GM18873 (cell line): ENCODE measurements around the gene UBE2N.
"Not testable (repeated sequence)": the region's sequence is repeated elsewhere in the genome, so short reads cannot be mapped to it uniquely, and the experiment has no call there.

ENCODE experiments used
- ATAC-seq: cut with Tn5 transposase; IDR thresholded peaks from one replicate; pipeline ENCODE4 v1.9.1; 2021; ENCODE audit warnings: mild to moderate bottlenecking, moderate library complexity, moderate number of reproducible peaks; ENCODE audit not compliant: unreplicated experiment, low FRiP score

Gene UBE2N

DNA sequence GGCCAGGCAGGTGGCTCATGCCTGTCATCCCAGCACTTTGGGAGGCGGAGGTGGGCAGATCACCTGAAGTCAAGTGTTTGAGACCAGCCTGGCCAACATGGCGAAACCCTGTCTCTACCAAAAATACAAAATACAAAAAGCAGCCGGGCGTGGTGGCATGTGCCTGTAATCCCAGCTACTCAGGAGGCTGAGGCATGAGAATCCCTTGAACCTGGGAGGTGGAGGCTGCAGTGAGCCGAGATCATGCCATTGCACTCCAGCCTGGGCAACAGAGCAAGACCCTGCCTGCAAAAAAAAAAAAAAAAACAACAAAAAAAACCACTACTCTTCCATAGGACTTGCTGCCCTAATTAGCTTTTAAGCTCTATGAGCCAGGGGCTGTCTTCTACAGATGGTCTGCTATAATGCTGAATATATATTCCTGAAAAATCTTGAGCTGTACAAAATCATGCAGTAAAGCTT lies 59.7 kb downstream of the UBE2N start:
- not testable (repeated sequence) for ATAC-seq

DNA sequence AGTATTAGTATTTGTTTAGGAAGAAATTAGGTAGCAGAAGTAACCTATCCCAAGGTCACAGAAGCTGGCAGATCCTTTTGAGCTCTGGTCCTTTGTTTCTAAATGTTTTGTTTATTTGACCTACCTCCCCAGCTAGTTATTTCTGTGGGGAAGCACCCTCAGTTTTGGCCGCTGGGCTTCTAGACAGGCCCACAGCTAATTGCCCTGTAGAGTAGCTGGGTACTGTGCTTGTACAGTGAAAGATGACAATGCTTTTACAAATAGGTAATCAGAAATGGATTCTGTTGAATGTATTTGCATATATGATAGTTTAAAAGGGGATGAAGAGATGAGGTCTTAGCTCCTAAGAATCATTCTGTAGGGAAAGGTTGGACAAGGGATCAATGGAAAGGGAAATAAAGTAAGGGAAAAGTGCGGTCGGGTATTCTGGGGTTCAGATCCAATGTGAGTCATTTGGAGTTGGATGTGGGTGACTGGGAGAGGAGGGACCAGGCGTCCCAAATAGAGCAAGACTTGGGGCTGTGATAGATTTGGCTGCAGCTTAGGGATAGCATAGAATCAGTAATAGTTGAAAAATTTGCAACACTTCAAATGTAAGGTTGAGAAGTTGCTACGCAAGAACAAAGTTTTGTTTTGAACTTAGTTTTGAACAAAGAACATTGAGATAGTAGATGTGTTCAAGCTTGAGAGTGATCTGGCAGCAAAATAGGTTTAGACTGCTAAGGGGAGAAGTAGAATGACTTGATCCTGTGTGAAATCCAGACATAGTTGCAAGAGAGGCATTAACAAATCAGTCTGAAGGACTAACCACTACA lies 60.4 kb downstream of the UBE2N start:
- no peak for ATAC-seq

DNA sequence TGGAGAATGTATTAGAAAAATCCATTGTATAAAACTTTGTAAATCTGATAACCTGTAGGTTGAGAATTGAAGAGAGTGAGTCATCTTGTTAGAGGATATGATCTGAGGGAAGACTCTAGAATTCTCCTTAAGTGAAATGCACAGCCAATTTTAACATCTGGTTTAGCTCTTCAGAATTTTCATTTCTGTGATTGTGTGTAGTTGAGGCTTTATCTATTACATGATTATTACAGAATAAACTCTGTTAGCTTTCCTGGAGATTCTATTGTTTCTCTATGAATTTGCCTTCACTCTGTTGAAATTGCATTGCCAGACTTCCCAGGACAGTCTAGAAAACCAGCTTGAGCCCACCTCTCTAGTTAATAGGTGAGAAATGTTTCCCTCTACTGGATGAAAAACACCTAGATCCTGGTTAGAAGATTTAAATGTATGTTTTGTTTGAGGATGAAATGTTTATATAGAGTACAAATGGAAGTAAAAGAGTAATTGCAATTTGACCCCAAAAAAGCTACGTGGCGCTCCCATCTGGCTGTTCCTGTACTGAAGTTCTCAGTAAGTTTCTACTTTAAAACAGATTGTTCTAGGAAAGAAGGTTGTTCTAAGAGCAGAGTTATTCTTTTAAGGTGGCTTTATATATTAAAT lies 61.1 kb downstream of the UBE2N start:
- ATAC-seq, result no peak

DNA sequence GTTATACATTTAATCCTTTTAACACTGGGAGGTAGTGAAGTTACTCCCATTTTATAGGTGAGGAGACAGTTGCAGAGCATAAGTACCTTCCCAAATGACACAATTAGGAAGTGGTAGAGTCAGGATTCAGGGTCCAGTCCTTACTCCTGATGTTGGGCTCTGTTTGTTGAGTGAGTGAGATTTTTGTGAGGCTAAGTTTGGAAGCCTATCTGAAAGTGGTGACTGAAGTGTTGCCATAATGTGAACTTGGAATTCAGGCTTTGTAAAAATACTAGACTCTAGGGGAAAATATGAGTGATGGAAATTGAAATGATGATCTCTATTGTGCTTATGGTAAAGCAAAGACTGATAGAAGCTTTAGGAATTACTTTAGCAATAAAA lies 61.8 kb downstream of the UBE2N start:
- ATAC-seq, result no peak

DNA sequence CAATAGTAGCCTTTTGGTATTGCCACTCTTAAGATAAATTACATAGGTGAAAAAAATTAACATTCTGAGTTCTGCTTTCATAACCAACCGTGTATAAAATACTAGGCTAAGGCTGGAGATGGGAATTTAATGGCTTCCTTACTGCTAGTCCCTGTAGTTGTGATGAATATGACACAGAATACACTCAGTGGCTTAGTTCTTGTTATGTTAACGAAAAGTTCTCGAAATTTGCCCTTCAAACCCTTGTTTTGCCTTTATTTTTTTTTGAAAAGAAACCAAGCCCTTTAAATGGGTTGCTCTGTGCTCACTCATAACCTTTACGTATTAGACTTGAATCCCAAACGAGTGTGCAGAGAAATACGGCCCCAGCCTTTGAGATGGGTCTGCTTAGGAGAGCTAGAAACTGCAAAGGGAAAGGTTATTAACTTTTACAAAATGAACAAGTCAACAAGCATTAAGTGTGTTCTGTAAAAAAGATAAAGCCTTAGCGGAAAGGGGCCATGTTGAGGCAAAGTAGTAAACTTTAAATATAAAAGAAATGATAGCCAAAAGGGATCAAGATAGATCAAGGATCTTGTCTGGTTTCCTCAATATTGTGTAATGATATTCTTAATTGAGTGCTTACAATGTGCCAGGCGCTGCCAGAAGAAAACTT lies 62.3 kb downstream of the UBE2N start:
- no peak for ATAC-seq

DNA sequence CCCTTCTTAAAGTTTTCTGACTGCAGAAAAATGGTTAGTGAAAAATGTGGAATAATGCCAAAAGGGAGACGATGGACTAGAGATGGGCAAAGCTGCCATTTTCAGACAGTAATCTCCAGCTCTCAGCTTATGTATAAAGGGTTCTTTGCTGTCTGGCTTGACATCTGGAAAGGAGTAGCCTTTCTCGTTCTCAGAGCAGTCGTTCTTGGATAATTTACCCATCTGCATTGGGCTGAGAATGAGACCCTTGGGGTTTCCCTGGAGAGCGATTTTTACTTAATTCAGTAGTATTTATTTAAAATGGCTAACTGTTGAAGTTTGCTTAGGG lies 62.8 kb downstream of the UBE2N start:
- ATAC-seq, result no peak

DNA sequence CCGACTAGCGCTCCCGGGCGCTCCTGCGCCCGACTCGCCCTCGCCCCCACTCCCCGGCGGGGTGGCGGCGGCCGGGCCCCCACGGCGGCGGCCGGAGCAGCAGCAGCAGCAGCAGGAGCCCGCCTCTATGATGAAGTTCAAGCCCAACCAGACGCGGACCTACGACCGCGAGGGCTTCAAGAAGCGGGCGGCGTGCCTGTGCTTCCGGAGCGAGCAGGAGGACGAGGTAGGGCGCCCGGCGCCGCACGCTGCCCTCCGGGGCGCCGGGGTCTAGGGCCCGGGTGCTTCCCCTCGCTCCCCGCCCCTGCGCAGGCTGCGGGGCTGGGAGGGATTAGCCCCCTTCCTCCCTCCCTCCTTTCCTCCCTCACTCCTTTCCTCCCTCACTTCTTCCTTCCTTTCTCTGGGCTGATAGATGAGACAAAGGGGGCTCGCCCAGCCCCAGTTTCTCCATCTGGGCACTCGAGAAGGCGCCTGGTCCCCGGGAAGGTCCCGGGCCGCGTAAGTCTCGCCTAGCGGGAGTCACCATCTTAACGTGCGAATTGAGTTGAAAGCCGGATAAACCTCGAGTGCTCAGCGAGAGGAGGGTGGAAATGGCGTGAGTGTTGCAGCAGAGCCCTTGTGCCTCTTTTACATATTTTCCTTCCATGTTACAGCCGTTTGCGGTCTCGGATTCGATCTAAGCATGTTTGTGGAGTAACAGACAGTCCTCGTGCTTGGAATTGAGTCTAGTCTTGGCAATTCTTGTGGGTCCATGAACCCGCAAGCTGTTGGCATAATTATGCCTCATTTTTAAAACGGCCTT lies 63.4 kb downstream of the UBE2N start:
- ATAC-seq, result peak; percentile 27

DNA sequence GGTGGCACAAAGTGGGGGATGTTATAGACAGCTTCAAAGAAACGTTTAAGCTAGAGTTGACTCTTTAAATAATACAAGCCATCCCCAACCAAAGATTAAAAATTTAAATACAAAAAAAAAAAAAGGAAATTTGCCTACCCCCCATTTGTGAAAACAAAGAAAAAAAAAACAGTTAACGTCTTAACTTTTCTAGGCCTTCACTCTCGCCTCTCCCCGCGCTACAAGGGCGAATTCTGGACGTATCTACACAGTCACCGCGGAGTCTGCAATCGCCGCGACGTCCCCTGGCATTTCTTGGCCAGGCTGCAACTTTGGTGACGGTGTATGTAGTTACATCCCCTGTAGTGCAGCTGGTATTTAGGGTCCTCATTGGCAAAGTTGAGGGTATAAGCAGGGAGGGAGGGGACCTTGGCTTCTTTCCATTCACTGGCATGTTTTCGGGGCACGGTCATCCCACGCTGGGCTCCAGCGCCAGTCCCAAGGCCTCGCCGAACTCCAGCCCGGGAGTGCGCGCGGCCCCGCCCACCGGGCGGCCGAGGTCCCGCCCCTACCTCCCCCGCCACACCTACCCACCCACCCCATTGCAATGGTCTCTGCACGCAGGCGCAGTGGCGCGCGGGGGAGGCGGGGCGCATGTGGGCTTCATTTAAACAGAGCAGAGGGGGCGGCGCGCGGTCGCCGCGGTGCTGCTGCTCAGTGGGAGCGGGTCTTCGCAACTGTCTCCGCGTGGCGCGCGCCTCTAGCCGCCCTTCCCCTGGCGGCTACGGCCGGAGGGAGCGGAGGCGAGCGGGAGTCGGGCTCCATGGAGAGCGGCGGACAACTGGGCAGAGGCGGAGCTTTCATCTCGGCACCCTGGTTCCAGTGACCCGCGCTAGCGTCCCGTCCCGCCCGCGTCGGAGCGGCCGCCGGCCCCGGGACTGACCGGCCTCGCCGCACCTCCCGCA lies 64.2 kb downstream of the UBE2N start, which contains the start of gene NUDT4:
Gene NUDT4, plus strand, starts transcription at position 674 of the 944 bp plus-strand sequence. CDS start 398 bp downstream, outside the sequence.
- ATAC-seq, result peak; percentile 43

DNA sequence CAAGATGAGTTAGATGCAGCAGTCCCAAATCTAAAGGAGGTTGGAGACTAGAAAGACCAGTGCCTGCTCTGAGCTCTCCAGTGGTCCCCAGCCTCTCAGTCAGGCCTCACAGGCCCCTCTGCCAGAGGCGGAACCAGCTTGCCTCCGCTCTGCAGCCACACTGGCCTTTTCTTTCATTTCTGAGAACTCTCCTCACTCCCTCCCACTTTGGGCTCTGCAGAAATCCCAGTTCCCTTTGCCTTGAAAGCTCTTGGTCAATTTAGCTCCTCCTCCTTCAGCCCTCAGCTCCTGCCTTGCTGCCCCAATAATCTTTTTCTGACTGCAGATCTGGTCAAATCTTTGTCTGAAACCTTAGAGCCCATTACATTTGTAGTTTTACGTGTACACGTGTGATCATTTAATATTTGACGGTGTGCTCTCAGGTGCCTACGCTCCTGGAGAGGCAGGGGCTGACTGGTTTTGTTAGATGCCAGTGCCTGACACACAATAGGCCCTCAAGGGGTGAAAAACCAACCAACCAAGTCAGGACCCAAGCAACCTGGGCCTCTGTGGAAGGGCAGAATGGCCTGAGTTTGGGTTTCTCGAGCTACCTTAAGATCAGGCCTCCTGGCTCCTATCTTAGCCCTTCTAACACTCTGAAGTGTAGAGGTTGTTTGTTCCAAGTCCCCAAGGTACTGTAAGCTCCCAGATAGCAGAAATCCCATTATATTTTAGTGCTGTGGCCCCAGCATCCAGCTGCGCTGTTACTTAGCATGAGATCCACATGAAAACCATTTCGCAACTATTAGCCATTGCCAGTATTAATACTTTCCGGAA lies 65.1 kb downstream of the UBE2N start:
- no peak for ATAC-seq

DNA sequence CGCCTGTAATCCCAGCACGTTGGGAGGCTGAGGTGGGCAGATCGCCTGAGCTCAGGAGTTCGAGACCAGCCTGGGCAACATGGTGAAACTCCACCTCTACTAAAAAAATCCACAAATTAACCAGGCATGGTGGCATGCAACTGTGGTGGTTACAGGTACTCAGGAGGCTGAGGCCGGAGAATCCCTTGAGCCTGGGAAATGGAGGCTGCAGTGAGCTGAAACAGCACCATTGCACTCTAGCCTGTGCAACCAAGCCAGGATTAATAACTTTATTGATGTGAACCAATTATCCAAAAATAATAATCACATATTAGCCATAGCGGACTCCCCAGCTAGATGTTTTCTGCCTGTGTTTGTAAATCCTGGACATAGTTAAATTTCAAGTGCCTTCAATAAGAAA lies 65.8 kb downstream of the UBE2N start:
- ATAC-seq, result no peak

DNA sequence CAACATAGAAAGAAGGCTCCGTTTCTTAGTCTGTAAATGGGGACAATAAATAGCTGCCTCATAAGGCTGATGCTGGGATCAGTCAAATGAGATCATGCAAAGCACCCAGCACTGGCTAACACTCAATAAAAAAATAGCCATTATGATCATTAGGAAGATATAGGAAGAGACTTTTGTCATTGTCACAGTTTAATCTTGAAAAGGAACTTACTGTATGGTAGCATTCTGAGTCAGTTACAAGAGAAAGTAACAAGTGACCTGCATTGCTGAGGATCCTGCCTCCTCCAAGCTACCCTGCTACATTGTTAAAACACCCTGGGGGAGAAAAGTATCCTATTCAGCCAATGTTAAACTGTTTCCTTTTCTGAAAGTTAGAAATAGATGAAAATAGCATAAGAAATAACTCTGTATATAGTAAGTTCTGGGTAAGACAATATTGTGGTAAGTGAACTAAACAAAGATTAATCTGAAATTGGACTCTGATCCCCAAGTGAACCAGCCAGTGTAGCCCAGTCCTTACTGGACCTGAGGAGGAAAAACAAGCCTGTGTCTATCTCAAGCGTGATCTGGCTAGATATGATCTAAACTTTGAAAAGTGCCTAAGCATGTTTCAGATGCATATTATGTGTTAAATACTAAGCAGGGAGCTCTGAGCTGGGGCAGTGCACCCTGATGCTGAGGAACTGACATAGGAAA lies 67.6 kb downstream of the UBE2N start:
- ATAC-seq, result no peak

DNA sequence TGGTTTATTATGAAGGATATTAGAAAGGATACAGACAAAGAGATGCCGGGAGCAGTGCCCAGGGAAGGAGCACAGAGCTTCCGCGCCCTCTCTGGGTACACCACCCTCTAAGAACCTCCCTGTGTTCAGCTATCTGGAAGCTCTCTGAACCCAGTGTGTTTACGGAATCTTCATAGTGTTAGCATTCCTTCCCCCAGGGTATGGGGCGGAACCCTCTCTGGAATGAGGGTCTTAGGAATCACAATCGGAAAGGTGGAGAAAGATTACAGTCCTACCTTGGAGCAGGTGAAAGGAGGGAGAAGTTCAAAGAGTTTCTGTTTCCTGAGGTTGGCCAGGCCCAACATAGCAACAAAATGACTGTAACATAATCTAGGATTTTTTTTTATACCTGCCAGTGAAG lies 70.8 kb downstream of the UBE2N start:
- no peak for ATAC-seq

DNA sequence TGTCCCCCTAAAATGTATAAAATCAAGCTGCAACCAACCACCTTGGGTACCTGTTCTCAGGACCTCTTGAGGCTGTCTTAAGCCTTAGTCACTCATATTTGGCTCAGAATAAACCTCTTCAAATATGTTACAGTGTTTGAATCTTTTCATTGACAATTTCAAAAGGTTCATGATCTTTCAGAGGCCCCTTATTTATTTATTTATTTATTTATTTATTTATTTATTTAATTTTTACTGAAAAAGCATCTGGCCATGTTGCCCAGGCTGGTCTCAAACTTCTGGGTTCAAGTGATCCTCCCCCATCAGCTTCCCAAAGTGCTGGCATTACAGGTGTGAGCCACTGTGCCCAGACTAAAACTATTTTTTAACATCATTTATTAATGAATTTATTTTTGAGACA lies 72.2 kb downstream of the UBE2N start:
- no peak for ATAC-seq

DNA sequence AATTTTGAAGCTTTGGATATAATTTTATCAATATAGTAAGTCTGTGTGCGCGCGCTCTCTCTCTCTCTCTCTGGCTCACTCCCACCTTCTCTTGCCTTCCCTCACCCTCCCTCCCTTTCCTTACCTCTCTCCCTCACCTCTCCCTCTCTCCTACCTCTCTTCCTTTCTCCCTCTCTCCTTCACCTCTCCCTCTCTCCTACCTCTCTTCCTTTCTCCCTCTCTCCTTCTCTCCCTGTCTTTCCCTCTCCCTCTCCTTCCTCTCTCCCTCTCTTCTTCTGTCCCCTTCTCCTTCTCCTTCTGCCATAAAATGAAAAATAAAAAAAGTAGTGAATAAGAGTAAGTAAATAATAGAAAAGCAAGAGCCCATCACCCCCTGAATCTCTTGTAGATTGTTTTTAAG lies 73.0 kb downstream of the UBE2N start:
- ATAC-seq, result no peak

DNA sequence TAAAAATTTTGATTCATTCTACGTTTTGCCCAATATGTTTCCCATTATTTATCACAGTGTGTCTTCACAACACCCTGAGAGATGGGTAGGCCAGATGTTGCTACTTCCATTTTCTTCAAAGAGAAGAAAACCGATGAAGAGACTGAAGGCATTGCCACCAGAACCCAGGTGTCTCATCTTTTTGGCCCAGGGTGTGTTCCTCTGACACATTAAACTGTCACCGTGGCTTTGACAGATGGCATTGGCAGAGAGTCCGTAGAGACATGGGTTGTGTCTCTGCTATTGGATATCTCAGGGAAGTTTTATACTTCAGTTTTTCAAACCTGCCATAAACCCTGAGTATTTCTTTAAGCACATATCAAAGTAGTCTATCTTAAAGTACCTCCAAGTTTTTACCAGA lies 75.3 kb downstream of the UBE2N start:
- no peak for ATAC-seq

DNA sequence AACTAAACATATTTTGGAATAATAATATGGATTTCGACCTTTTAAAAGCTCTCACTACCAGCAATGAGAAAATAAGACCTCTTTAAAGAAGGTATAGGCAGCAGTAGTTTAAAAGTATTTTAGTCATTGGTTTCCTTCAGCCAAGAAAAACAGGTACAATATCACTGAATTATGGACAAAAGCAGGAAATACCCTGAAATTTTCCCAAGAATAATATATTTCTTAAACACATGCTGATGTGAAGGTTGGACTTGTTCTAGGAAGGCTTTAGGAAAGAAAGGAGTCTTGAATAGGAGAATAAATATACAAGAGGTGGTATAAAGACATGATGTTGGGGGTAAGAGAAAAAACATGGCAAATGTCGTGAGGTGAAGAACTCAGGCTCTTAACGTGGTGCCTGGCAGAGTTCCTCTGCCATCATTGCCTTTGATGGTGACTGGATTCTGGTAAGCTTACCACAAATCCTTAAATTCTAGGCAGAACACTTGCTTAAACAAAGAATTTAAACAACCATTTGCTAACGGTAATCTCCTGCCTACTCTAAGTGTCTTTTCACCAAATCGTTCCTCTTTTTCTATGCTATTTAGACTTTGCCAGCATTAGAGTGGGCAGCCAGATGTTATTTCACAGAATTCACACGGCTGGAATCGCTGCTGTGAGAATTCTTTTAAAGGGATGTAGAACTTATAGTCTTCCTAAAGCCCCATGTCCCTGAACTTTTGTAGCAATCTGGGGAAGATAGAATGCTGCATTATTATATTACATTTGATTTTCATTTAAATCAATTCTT lies 75.9 kb downstream of the UBE2N start:
- no peak for ATAC-seq

DNA sequence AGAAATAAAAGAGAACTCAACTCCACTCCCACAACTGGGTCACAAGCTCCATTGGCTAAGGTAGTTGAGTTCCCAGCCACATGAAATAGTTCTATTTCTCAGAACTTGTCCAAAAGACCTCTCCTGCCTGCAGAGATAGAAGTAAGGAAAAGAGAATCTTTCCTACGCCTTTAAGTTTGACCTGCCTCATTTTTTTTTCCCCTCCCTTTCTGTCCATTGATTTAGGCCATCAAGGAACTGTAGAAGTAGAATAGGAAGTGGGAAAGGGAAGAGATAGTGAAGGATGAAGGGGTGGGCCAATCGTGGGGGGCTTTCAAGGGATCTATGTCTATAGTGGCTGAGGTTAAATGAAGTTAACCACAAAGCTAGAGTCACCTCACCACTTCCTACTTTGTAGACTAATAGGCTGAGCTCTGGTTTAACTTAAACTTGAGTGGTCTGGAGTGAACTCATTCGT lies 77.9 kb downstream of the UBE2N start:
- ATAC-seq, result no peak
